DMS 273 (cell line): ENCODE results near the gene FGD6.
"Not testable (repeated sequence)": the region's sequence is repeated elsewhere in the genome, so short reads cannot be mapped to it uniquely, and the experiment has no call there.

Source experiments
- DNase-seq: peaks from one replicate; lab custom pipeline; 2025; ENCODE audit not compliant: unreplicated experiment; lab: John Stamatoyannopoulos, UW

FGD6 gene

DNA sequence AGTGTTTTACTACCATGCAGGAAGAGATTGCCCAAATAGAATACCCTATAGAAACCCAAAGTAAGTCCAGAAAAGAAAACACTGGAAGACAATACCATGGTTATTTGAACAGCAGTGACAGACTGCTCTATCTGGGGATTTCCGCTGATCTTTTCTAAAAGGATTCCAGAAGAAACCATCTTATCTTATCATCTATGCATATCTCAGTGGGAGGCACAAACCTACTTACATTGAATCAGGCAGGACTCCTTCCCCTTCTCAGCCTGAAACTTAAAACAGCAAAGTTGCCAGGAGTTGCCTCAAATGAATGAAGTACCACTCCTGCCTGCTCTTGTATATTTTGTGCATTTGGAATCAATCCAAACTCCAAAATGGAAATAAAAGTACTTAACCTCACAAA lies 87.2 kb downstream of the FGD6 start:
- no peak for DNase-seq

DNA sequence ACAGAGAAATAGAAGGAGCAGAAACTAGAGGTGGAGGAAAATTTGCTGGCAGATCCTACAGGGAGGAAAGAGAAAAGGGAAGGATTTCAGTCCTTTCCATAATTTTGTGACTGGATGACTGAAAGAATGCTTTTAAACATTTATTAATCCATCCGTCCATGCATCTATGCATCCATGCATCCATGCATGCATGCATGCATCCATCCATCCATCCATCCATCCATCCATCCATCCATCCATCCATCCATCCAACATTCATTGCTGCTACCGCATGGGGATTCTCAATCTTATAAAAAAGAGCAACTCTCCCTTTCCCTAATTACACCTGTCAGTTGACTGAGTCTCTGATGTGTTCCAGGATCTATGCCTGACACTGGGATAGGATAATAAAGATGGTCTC lies 88.2 kb downstream of the FGD6 start:
- DNase-seq: no peak

DNA sequence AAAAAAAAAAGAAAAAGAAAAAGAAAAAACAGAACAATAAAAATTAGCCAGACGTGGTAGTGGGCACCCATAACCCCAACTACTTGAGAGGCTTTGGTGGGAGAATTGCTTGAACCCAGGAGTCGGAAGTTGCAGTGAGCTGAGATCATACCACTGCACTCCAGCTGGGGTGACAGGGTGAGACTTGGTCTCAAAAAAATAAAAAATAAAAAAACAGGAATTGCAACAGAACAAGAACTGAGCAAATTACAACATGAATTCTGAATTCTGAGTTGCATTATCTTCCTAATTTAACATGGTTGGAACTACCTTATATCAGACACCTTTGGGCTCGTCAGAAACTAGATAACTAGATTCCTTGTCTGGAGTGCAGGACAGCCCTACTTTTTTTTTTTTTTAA lies 90.5 kb downstream of the FGD6 start:
- no peak for DNase-seq

DNA sequence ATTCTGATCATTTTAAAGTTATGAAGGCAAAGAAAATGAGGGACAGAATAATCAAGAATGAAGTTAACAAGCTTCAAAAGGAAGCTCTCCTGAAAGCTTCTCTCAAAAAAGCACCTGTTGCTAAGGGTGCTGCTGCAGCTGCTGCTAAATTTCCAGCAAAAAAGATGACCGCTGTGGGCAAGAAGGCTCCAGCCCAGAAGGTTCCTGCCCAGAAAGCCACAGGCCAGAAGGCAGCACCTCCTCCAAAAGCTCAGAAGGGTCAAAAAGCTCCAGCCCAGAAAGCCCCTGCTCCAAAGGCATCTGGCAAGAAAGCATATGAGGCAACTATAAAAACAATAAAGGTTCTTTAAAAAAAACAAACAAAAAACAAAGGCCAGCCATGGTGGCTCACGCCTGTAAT lies 91.2 kb downstream of the FGD6 start:
- no peak for DNase-seq

DNA sequence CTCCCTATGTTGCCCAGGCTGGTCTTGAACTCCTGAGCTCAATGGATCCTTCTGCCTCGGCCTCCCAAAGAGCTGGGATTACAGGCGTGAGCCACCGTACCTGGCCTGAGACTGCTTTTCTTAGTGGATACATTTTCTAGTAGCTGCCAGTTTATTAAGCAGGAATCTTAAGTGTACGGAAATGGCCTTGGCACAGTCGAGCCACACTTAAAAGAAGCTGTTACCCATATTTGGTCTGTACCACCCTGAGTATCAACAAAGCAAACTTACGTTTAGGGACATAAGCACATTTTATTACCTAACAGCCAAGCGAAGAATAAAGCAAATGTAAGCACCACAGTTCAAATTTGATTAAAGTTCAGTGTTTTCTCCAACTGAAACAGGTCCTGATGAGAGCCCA lies 93.2 kb downstream of the FGD6 start:
- DNase-seq: no peak

DNA sequence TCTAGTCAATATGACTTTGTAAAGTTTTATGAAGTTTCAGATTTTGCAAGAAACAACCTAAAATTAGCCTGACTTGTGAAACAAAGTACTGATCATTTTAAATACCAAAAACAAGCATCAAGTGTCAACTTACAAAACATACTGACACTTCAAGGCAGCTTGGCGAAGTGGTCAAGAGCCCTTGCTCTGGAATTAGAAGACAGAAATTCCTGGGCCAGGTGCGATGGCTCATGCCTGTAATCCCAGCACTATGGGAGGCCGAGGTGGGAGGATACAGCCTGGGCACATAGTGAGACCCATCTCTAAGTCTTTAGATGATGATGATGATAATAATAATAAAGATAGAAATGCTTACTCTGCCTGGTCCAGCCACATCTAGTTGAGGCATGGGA lies 98.5 kb downstream of the FGD6 start:
- no peak for DNase-seq

DNA sequence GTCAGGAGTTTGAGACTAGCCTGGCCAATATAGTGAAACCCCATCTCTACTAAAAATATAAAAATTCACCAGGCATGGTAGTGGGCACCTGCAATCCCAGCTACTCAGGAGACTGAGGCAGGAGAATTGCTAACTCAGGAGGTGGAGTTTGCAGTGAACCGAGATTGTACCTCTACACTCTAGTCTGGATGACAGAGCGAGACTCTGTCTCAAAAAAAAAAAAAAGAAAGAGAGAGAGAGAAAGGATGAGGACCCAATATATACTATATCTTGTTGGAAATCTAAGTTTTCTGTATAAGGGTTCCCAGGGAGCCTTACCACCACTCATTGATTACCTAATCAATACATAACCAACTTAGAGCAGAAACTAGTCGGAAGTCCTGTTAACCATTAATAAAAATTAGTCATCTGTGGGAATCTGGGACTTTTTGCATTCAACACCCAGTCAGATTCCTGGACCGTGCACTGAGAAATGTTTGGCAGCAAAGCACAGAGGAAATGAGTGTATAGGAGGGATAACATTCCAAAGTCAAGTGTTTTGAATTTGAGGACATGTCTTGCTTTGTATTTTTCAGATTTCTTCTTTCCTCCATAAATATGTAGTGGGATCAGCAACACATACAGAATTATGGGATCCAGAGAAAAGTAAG lies 99.0 kb downstream of the FGD6 start:
- no peak for DNase-seq

DNA sequence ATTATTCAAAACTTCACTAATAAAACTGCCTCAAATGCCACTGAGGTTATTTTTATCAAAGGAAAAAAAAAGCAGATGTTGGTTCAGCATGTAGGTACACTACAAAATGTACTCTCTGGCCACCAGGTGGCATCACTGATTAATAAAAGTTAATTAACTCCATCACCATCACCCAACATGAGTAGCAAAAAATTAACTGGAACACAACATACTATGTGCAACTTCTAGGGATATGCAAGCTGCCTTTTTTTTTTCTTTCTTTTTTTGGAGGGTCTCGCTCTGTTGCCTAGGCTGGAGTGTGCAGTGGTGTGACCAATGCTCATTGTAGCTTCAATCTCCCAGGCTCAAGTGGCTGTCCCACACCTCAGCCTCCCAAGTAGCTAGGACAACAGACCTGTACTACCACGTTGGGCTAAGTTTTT lies 100.1 kb downstream of the FGD6 start:
- DNase-seq: peak; percentile 84

DNA sequence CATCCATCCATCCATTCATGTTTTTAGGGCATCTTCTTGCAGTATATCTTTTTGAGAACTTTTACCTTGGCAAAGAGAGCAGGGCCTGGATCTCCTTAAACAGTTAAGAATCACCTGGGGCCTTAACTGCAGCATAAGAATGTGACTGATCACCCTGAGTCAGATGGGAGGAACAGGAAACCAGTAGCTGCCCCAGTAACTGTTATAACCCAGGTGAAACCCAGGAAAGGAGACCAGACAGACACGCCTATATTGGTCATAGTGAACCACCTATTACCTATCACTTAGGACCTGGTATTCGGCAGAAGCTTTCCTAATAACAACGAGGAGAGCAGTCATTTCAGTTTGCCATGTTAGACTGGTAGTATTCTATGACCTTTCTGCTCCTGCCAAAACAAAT lies 100.5 kb downstream of the FGD6 start:
- no peak for DNase-seq

DNA sequence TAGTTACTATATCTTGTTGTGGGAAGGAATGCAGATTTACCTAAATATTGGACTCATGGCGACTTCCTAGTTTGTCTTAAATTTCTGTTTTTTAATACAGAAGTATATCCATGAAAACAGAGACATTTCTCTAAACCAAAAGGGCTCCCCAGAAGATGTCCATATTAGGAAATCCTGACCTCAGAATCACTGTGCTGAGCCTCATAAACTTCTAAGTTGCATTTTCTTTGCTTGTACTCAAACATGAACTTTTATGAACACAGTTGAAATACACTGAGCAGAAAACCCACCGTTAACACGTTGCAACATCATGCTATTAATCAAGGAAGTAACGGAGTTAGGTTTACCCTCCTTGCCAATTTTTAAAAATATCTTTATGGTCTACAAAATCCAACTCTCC lies 100.9 kb downstream of the FGD6 start:
- no peak for DNase-seq

DNA sequence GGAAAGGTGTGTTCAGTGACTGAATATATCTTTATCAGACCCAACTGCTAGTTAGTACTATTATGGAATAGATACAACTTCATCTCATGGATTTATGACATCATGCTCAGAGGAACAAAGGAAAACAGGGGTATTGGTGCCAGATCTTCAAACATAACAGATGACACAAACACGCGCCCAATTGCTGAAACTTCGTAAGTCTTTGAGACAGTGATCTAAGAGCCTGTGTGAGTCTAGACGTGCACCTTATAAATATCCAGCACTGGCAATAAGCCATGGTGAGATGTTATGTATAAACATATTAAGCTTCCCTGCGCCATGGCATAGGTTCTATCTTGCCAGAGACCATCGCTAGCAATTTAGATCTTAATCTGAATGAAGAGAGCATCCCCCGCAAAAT lies 101.6 kb downstream of the FGD6 start:
- no peak for DNase-seq

DNA sequence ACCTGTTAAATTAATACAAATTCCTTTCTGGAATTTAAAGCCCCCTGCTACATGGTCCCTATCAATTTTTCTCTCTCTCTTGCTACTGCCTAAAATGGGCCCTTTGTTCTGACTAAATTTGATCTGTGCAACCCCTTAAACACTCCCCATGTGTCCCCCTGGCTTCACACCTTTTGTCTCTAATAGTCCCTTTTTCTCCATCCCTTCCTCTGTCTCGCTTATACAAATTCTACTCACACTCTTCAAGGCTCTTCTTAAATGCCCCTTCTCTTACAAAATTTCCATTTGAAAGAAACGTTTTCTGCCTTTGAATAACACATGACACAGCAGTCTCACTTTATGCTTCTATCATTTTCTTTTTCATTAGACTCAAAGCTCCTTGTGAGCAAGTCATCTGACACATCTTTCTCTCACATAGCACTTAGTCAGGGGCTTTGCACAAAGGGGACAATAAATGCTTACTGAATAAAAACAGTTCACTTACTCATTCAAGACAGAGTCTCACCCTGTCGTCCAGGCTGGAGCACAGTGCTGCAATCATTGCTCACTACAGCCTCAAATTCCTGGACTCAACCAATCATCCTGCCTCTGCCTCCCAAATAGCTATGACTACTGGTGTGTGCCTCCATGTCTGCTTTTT lies 102.4 kb downstream of the FGD6 start:
- no peak for DNase-seq

DNA sequence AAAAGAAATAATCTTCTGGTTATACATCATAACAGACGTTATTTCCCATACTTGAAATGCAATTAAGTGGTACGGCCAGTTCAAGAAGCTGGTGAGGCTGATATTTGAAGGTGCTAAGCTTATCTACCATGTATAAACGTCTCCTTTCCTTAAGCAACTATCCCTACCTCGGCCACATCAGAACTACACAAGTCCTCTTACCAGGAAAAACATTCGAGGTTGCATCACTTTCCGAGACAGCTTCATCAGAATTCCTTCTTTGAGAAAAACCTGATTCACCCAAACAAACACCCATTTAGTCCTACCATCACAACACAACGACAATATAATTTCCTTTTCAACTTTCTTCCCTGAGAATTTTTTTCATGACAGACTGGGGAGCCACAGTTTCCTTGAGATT lies 109.9 kb downstream of the FGD6 start:
- no peak for DNase-seq

DNA sequence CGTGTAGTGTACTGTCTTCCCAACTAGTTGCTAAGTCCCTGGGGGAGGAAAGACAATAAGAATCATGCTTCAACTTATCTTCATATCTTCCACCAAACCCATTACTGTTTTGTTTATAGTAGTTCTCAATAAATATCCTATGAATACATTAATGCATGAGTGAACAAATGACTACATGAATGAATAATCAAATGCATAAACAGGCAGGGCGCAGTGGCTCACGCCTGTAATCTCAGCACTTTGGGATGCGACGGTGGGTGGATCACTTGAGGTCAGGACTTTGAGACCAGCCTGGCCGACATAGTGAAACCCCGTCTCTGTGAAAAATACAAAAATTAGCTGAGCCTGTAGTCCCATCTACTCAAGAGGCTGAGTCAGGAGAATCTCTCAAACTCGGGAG lies 111.7 kb downstream of the FGD6 start:
- no peak for DNase-seq

DNA sequence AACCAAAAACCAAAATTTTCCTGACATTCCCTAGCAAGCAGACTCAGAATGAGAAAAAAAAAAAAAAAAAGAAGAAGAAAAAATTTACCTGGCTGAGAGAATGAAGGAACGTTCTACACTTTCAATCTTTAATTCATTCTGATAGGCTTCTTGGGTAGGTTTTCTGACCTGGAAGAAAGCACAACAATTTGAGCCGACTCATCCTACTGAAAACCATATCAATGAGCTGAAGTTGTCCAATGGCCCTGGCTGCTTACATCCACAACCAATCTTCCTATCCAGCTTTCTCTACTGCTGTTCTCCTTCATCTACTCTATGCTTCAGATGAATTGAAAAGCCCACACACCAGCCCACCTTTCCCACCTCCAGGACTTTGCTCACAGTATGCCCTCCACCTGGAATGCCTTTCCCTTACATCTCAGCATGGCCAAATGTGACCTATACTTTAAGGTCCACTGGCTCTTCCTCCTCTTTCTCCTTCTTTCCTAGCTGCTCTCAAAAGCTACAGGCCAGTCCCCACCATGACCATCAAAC lies 112.3 kb downstream of the FGD6 start:
- DNase-seq: no peak

DNA sequence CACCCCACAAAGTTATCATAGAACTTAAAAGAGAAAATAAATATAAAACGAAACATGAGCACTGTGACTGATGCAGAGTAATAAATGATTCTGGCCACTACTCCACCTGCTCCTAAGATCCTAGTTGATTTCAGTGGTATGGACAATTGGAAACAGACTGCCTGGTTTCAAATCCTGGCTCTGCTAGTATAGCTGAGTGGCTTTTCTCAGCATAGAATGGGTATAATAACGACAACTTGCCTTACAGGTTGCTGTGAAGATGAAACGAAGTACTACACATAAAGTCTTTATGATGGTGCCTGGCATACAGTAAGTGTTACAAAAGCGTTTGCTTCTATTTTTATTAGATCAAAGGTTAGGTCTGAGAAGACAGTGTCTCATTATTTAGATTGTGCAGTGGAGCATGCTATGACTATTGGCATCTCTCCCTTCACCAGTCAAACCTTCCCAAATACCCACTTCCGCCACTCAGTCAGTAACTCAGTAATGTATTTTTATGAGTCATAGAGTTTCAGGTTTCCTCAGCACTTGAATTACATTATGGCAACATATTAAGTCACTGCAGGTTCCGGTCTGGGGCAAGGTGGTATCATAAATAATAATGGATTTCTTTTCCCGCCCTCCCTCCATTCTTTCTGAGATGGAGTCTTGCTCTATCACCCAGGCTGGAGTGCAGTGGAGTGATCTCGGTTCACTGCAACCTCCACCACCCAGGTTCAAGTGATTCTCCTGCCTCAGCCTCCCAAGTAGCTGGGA lies 114.2 kb downstream of the FGD6 start:
- DNase-seq: peak; percentile 72

DNA sequence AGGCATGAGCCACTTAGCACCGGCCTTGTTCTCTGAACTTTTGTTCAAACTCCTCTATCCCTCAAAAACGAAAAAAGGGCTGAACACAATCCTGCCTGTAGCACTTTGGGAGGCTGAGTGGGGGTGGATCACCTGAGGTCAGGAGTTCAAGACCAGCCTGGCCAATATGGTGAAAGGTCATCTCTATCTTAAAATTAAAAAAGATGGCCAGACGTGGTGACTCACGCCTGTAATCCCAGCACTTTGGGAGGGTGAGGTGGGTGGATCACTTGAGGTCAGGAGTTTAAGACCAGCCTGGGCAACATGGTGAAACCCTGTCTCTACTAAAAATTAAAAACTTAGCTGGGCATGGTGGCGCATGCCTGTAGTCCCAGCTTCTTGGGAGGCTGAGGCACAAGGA lies 115.3 kb downstream of the FGD6 start:
- not testable (repeated sequence) for DNase-seq

DNA sequence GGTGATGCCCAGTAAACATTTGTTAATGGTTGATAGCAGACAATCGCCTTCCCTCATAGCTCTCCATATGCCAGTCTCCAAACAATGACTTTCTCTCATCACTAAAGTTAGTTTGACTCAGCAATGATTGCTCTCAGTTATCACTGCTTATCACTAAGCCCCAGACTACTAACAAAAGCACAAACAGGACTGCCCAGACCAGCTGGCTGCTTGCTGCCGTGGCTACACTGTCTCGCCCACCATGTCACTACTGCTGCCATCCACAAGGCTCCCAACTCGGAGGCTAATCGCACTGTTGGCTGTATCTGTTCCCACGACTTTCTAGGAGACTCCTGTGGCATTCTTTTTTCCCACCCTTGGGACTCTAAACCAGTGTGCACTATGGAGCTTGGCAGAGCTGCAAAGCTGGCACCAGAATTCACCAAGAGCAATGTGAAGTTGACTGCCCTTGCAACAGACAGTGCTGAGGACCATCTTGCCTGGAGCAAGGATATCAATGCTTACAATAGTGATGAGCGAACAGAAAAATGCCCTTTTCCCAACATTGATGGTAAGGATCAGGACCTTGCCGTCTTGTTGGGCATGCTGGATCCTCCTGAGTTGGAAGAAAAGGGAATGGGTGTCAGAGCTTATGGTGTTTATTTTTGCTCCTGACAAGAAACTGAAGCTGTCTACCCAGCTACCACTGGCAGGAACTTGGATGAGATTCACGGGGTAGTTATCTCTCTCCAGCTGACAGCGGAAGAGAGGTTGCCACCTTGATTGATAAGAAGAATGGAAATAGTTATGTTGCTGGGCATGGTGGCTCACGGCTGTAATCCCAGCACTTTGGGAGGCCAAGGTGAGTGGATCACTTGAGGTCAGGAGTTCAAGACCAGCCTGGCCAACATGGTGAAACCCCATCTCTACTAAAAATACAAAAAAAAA lies 116.7 kb downstream of the FGD6 start:
- DNase-seq: peak; percentile 22

DNA sequence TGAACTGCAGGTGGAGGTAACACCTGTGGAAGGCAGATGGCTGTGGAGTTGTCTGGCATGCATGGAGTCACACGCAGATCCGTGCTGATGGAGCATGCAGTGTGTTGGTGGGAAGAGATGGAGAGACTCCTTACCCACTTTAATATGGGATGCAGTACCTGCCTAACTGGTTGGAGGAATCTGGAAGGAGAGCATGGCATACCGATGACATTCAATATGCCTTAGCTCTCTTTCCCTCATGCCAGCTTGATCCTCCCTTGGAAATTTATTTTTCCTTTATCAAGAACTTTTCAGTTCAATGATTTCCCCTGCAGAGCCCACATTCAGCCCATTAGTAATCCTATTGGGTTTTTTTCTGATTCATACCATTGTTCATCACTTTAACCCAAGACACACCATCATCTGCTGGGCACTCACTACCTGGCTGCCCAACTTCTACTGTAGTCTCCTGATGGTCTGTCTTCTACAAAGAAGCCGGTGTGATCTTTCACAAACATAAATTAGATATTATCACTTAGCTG lies 117.9 kb downstream of the FGD6 start:
- no peak for DNase-seq

DNA sequence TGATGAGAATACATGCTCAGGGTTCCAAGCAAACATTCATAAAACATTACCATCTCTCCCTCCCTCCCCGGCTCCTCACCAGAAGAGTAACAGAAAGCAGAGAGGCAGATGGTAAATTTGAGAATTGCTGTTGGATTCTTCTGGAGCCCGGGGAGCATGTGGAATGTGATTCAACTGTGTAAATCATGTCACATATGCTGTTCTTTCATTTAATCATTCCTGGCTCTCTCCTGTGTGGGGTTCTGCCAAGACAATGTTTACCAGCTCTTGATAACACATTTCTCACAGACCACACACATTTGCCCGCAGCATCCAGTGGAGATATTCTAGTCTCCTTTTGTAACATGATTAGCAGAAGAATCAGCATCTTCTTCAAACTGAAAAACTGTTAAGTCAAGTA lies 120.4 kb downstream of the FGD6 start:
- peak; percentile 80 for DNase-seq

DNA sequence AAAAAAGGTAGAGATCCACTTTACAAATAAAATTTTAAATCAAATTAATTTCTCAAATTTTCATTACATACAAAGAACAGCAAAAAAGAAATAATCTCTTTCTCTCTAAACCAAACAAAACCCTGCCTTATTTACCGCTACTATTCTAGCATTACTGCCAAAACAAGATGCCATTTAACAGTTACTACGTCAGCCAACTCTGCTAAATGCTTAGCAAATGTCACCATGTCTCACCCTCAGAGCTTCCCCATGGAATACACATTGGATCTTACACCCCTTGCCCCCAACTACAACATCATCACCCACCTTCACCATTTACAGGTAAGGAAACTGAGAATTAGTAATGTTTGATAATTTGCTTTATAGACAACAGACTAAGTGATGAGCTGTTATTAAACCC lies 120.9 kb downstream of the FGD6 start:
- no peak for DNase-seq
